Calu3 (cell line): ENCODE results near the gene KMT2A. TPM values are rescaled to one million over a fixed set of nuclear protein-coding genes. Genes with fewer than 3 reads are reported as not detected.

Experiments used
- BruUV-seq: library from RNA; stranded (reverse); fragments of 400-500 nt; replicated peaks from 2 replicates; lab custom pipeline; 2021; lab: Mats Ljungman, UMichigan
- CTCF ChIA-PET: fragments of 300-600 bp; sonication (Branson Sonifier 250); formaldehyde crosslinking; loops from one replicate; lab custom pipeline; 2022; ENCODE audit warnings: antibody characterized with exemption; lab: Charles Lee
- DNase-seq: peaks from one replicate; pipeline ENCODE4 v3.0.0; 2022
- H3K27ac Mint-ChIP-seq: one replicate; pipeline ENCODE4 v1.8.0; 2022; ENCODE audit warnings: mixed read lengths; ENCODE audit not compliant: unreplicated experiment
- H3K27me3 Mint-ChIP-seq: one replicate; pipeline ENCODE4 v1.8.0; 2022; ENCODE audit warnings: mixed read lengths; ENCODE audit not compliant: unreplicated experiment
- H3K36me3 Mint-ChIP-seq: one replicate; pipeline ENCODE4 v1.8.0; 2022; ENCODE audit warnings: mild to moderate bottlenecking, moderate library complexity, mixed read lengths; ENCODE audit not compliant: insufficient read depth, unreplicated experiment
- H3K4me1 Mint-ChIP-seq: one replicate; pipeline ENCODE4 v1.8.0; 2022; ENCODE audit warnings: mild to moderate bottlenecking, low read depth, mixed read lengths; ENCODE audit not compliant: unreplicated experiment
- H3K4me3 Mint-ChIP-seq: one replicate; pipeline ENCODE4 v1.8.0; 2022; ENCODE audit warnings: mild to moderate bottlenecking, low read depth, moderate library complexity, mixed read lengths; ENCODE audit not compliant: unreplicated experiment
- H3K9me3 Mint-ChIP-seq: one replicate; pipeline ENCODE4 v1.8.0; 2022; ENCODE audit warnings: low read depth, mixed read lengths; ENCODE audit not compliant: unreplicated experiment
- intact Hi-C: fragments of 100-400 bp; cut with micrococcal nuclease; formaldehyde crosslinking; loops from one replicate; pipeline ENCODE4 v1.10.0; 2022; ENCODE audit not compliant: unreplicated experiment
- total RNA-seq: library from RNA; stranded (reverse); gene quantifications from 2 replicates; pipeline ENCODE4 v1.2.3, GENCODE V29; 2022
- TF ChIP-seq, protein P1 (sequence below): fragments of 200-600 bp; IDR thresholded peaks from one replicate; pipeline ENCODE4 v1.8.0; 2022; ENCODE audit warnings: antibody characterized with exemption; ENCODE audit not compliant: unreplicated experiment

Gene KMT2A
- total RNA-seq, 1 experiment from 2014 or later: 58.1 TPM

GRCh38 chr11:118529584-118530175 is 93.4 kb downstream of the KMT2A start:
- CTCF ChIA-PET: no interaction called here
- H3K27ac Mint-ChIP-seq: no peak overlapping the region
- intact Hi-C loops: no loop called here
- peak overlapping the region; percentile 75 for H3K4me3 Mint-ChIP-seq
- no peaks in the 10 kb centered on the region for H3K9me3 Mint-ChIP-seq
- no peak for DNase-seq
- TF ChIP-seq, protein P1, sequence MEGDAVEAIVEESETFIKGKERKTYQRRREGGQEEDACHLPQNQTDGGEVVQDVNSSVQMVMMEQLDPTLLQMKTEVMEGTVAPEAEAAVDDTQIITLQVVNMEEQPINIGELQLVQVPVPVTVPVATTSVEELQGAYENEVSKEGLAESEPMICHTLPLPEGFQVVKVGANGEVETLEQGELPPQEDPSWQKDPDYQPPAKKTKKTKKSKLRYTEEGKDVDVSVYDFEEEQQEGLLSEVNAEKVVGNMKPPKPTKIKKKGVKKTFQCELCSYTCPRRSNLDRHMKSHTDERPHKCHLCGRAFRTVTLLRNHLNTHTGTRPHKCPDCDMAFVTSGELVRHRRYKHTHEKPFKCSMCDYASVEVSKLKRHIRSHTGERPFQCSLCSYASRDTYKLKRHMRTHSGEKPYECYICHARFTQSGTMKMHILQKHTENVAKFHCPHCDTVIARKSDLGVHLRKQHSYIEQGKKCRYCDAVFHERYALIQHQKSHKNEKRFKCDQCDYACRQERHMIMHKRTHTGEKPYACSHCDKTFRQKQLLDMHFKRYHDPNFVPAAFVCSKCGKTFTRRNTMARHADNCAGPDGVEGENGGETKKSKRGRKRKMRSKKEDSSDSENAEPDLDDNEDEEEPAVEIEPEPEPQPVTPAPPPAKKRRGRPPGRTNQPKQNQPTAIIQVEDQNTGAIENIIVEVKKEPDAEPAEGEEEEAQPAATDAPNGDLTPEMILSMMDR: no peak
- TSS peak; percentile 13 for BruUV-seq
- peaks cover 13% of the 10 kb centered on the region for H3K4me1 Mint-ChIP-seq
- no peaks in the 10 kb centered on the region for H3K27me3 Mint-ChIP-seq
- H3K36me3 Mint-ChIP-seq: peaks cover 41% of the 10 kb centered on the region

GRCh38 chr11:118530180-118530682 is 93.9 kb downstream of the KMT2A start:
- Mint-ChIP-seq H3K27me3 (no peaks in the 10 kb centered on the region), H3K9me3 (no peaks in the 10 kb centered on the region), H3K27ac (no peak overlapping the region), H3K4me1 (peaks cover 13% of the 10 kb centered on the region), H3K36me3 (peaks cover 37% of the 10 kb centered on the region), H3K4me3 (peak overlapping the region; percentile 75)
- intact Hi-C loops: no loop called here
- CTCF ChIA-PET: interaction anchor here (0.6 kb wide), 1 partner anchor 685 kb away, joined by 3 read pairs; no protein-coding TSS in a partner anchor
- DNase-seq: no peak
- BruUV-seq: no TSS peak
- TF ChIP-seq, protein P1: no peak

- Mint-ChIP-seq H3K27me3 (no peaks in the 10 kb centered on the region), H3K27ac (no peak within 1 kb of the TSS), H3K36me3 (peaks cover 33% of the 10 kb centered on the region), H3K4me1 (peaks cover 13% of the 10 kb centered on the region), H3K9me3 (no peaks in the 10 kb centered on the region), H3K4me3 (peak within 1 kb of the TSS; percentile 75)
- TF ChIP-seq, protein P1: no peak
- no TSS peak for BruUV-seq
- CTCF ChIA-PET: interaction anchor here (0.6 kb wide), 1 partner anchor 685 kb away, joined by 3 read pairs; no protein-coding TSS in a partner anchor
- peak; percentile 63 for DNase-seq
- intact Hi-C loops: no loop called here
Observed at GRCh38 chr11:118530683-118531596, 94.6 kb downstream of the KMT2A start, which contains the start of gene TMEM25. Gene TMEM25, plus strand, starts transcription at chr11:118531192. Its CDS starts 610 bp downstream, at chr11:118531802.

DNA sequence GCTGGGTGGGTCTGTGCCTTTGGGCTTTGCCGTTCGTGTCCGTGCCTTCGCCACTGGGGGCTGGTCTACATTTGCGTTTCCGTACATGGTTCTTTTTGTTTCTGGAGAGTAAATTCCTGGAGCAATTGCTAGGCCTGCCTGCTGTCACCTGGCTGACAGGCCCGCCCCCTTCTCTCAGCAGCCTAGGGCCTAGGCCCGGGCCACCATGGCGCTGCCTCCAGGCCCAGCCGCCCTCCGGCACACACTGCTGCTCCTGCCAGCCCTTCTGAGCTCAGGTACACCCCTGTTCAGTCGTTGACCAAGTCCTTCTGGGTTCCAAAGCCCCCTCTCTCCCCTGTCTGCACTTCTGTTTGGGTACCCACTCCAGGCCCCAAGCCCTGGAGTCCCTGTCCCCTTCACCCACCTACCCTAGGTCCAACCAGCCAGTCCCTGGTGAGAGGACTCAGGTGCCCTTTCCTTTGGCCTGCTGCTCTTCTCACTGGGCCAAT is 95.3 kb downstream of the KMT2A start:
- BruUV-seq: no TSS peak
- TF ChIP-seq, protein P1: no peak
- H3K4me1 Mint-ChIP-seq: peaks cover 13% of the 10 kb centered on the region
- no peaks in the 10 kb centered on the region for H3K27me3 Mint-ChIP-seq
- no peak overlapping the region for H3K27ac Mint-ChIP-seq
- H3K9me3 Mint-ChIP-seq: no peaks in the 10 kb centered on the region
- no peak for DNase-seq
- peaks cover 33% of the 10 kb centered on the region for H3K36me3 Mint-ChIP-seq
- intact Hi-C loops: no loop called here
- CTCF ChIA-PET: no interaction called here
- H3K4me3 Mint-ChIP-seq: peak overlapping the region; percentile 75
